GM10248 (cell line): ENCODE measurements around the gene BMAL1.

Source experiments
- CTCF ChIA-PET: fragments of 300-600 bp; sonication (Branson Sonifier 250); formaldehyde crosslinking; extraction: SDS; loops from one replicate; lab custom pipeline; 2021; ENCODE audit warnings: antibody characterized with exemption; lab: Yijun Ruan, JAX
- POLR2A ChIA-PET: fragments of 350-650 bp; sonication (Branson Sonifier 250); formaldehyde crosslinking; extraction: SDS; loops from one replicate; lab custom pipeline; 2020; ENCODE audit warnings: antibody characterized with exemption; lab: Yijun Ruan, JAX
- DNase-seq: peaks from one replicate; pipeline ENCODE4 v3.0.0; 2012; ENCODE audit errors: extremely low spot score
- CTCF ChIP-seq: IDR thresholded peaks from 2 replicates; pipeline ENCODE4 v1.5.1; 2012; ENCODE audit warnings: mild to moderate bottlenecking, low read depth; ENCODE audit errors: extremely low read depth, missing control alignments, control extremely low read depth

Gene BMAL1

GRCh38 chr11:13259374-13259773, 18.2 kb upstream of the BMAL1 start:
- TF ChIP-seq CTCF: no peak
- POLR2A ChIA-PET: no interaction called here
- DNase-seq: no peak
- CTCF ChIA-PET: interaction anchor here (1.3 to 1.7 kb wide), 3 partner anchors 11 to 50 kb away, joined by 3 to 6 read pairs (median 4); no protein-coding TSS in a partner anchor

- ChIA-PET POLR2A (no interaction called here), CTCF (interaction anchor here (1.3 to 2.4 kb wide), 4 partner anchors 12 to 75 kb away, joined by 3 to 6 read pairs (median 5); no protein-coding TSS in a partner anchor)
- no peak for DNase-seq
- no peak for TF ChIP-seq CTCF
These were observed 17.2 kb upstream of the BMAL1 start for GRCh38 chr11:13260201-13260962.

GRCh38 chr11:13260963-13261588, 16.5 kb upstream of the BMAL1 start:
- DNase-seq: no peak
- CTCF ChIA-PET: interaction anchor here (1.3 to 2.4 kb wide), 5 partner anchors 9 to 84 kb away, joined by 3 to 6 read pairs (median 5); no protein-coding TSS in a partner anchor
- TF ChIP-seq CTCF: no peak
- POLR2A ChIA-PET: no interaction called here

GRCh38 chr11:13261591-13262061, 16.0 kb upstream of the BMAL1 start:
- ChIA-PET POLR2A (no interaction called here), CTCF (interaction anchor here (1.3 to 2.4 kb wide), 3 partner anchors 10 to 84 kb away, joined by 3 to 6 read pairs (median 5); no protein-coding TSS in a partner anchor)
- TF ChIP-seq CTCF: no peak
- no peak for DNase-seq

- no peak for DNase-seq
- POLR2A ChIA-PET: no interaction called here
- TF ChIP-seq CTCF: no peak
- CTCF ChIA-PET: interaction anchor here (1.3 to 2.4 kb wide), 3 partner anchors 10 to 83 kb away, joined by 3 to 6 read pairs (median 5); no protein-coding TSS in a partner anchor
These were observed 15.5 kb upstream of the BMAL1 start for GRCh38 chr11:13262096-13262495.

- TF ChIP-seq CTCF: no peak
- ChIA-PET CTCF (interaction anchor here (1.5 kb wide), 1 partner anchor 30 kb away, joined by 3 read pairs; no protein-coding TSS in a partner anchor), POLR2A (no interaction called here)
- no peak for DNase-seq
These were observed 8.8 kb upstream of the BMAL1 start for GRCh38 chr11:13268791-13269190.
